Measurements from ENCODE around the gene NEK6. TPM values are rescaled to one million over a fixed set of nuclear protein-coding genes. Genes with fewer than 3 reads are reported as not detected.

Gene NEK6
- total and polyA plus RNA-seq, 2 of the 8 experiments (the other 6 are each of a cell fraction or from before 2014, with no cell fraction given): 17.7 to 19.7 TPM

DNA sequence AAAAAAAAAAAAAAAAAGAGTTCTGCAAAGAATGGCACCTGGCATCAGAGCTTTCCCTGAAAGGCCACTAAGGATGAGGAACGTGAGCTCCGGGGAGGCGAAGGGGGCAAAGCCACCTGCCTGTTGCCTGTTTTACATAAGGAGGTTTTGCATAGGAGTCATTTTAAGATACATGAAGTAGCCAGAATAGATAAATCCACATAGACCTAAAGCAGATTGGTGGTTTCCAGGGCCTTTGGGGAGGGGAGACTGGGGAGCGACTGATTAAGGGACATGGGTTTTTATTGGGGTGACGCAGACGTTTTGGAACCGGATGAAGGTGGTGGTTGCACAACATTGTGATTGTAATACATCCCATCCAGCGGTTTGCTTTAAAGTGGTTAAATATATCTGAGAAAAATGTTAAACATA, 7.1 kb downstream of the NEK6 start:
- H3K4me1 ChIP-seq (replicated peaks in 1 of 4; ENCODE audit: control insufficient read depth in 3 of 4, insufficient read depth in 4 of 4, low read length in 3 of 4): peaks cover 5 to 11% (median 9%) of the 10 kb centered on the region in 4 experiments; a peak in 6 of 7 replicates

More for the DNA sequence above, 7.1 kb downstream of the NEK6 start:
- H3K79me2 ChIP-seq (ENCODE audit: control insufficient read depth in 1 of 2, insufficient read depth in 2 of 2, low read length in 2 of 2): peaks cover 0 to 18% of the 10 kb centered on the region in 2 experiments; a peak in 2 of 4 replicates
- no peak overlapping the region for H3K14ac ChIP-seq (ENCODE audit: insufficient read length)
- DNase-seq (ENCODE audit: low read depth in 1 of 2, low spot score in 2 of 2) (no peak), FAIRE-seq (no peak)
- POLR2A ChIA-PET (ENCODE audit: partially characterized antibody): interaction anchor here (0.7 kb wide), 1 partner anchor 33 kb away, joined by 4 read pairs; no protein-coding TSS in a partner anchor
- no peak overlapping the region for H3K27ac ChIP-seq (ENCODE audit: low read depth, low read length)
- no peak overlapping the region for H4K8ac ChIP-seq (ENCODE audit: extremely low read depth, insufficient read depth, low read length)
- H3K79me1 ChIP-seq (ENCODE audit: low read depth, low read length): peaks cover 14% of the 10 kb centered on the region
- H2AK5ac ChIP-seq (ENCODE audit: low read depth, low read length): no peak overlapping the region
- H2BK20ac ChIP-seq (ENCODE audit: low read length): no peak overlapping the region
- H3K56ac ChIP-seq (replicated peaks; ENCODE audit: insufficient read length, low read depth, low read length): no peak overlapping the region
- H2BK120ac ChIP-seq (replicated peaks; ENCODE audit: low read depth, low read length): no peak overlapping the region
- peaks cover 5% of the 10 kb centered on the region in 2 experiments for H4K20me1 ChIP-seq (replicated peaks in 1 of 2; ENCODE audit: control insufficient read depth in 1 of 2, insufficient read depth in 2 of 2, low read length in 2 of 2)
- no peak overlapping the region for H3K9ac ChIP-seq (replicated peaks in 1 of 4; ENCODE audit: extremely low read depth in 1 of 4, low read depth in 3 of 4, low read length in 3 of 4)
- 87% methylated on average over 8 of the region's 8 CpGs; no CpG with 5 or more reads in 1 of the 2 experiments for WGBS, 2 experiments (ENCODE audit: extremely low coverage in 1 of 2, insufficient coverage in 1 of 2, insufficient read length in 1 of 2, insufficient replicate concordance in 2 of 2, low coverage in 1 of 2, low lambda C conversion rate in 2 of 2, missing lambda C conversion rate in 1 of 2)
- H3K23ac ChIP-seq (ENCODE audit: insufficient read length): no peak overlapping the region
- H3K4me3 ChIP-seq (ENCODE audit: extremely low read depth in 1 of 4, insufficient read depth in 2 of 4, low read depth in 3 of 4, low read length in 4 of 4): no peak overlapping the region
- H2BK15ac ChIP-seq (ENCODE audit: low read length): no peak overlapping the region
- H3K18ac ChIP-seq (ENCODE audit: extremely low read depth, low read length): no peak overlapping the region
- H2AFZ ChIP-seq (ENCODE audit: low read length): no peak overlapping the region
- 0 out of 2 replicates have a peak, but pooled peaks cover 2% of the 10 kb centered on the region for H3K23me2 ChIP-seq (ENCODE audit: low read depth, low read length)
- CTCF ChIA-PET (ENCODE audit: partially characterized antibody): interaction anchor here (0.6 to 1.2 kb wide), 3 partner anchors 27 to 48 kb away, joined by 3 to 5 read pairs (median 3); no protein-coding TSS in a partner anchor
- H3K9me3 ChIP-seq (ENCODE audit: insufficient read depth in 2 of 2, low read depth in 1 of 2, low read length in 1 of 2): no peaks in the 10 kb centered on the region
- H4K5ac ChIP-seq (ENCODE audit: insufficient read length, low read depth, low read length): no peak overlapping the region
- H3K4me2 ChIP-seq (ENCODE audit: insufficient read depth in 1 of 2, low read depth in 2 of 2, low read length in 2 of 2): no peak overlapping the region
- H2BK5ac ChIP-seq (ENCODE audit: low read depth, low read length): no peak overlapping the region
- no peaks in the 10 kb centered on the region for H3K36me3 ChIP-seq (ENCODE audit: control insufficient read depth in 2 of 4, insufficient read depth in 4 of 4, low read length in 3 of 4)
- H3K4ac ChIP-seq (replicated peaks; ENCODE audit: insufficient read length, low read depth, low read length): no peak overlapping the region
- TF ChIP-seq SP1 (IDR thresholded peaks at IDR 0.05; ENCODE audit: low read depth, low read length): no peak
- no peak for TF ChIP-seq YY1 (IDR thresholded peaks at IDR 0.05; ENCODE audit: low read depth, low read length)
- no peak for TF ChIP-seq GABPA (IDR thresholded peaks at IDR 0.05; ENCODE audit: borderline replicate concordance, insufficient read depth, low read length)
- H4K91ac ChIP-seq (replicated peaks; ENCODE audit: insufficient read length, low read length): no peak overlapping the region
- H2BK12ac ChIP-seq (ENCODE audit: low read depth, low read length): no peak overlapping the region
- no peaks in the 10 kb centered on the region; a peak in 1 of 7 replicates for H3K27me3 ChIP-seq (replicated peaks in 1 of 4; ENCODE audit: control insufficient read depth in 3 of 4, extremely low read depth in 1 of 4, insufficient read depth in 3 of 4, low read length in 3 of 4)

Measured in H1 (cell line).